ENCODE measurements around the gene TMEM42. TPM values are rescaled to one million over a fixed set of nuclear protein-coding genes. Genes with fewer than 3 reads are reported as not detected.
"Not testable (repeated sequence)": the region's sequence is repeated elsewhere in the genome, so short reads cannot be mapped to it uniquely, and the experiment has no call there.

Gene TMEM42
- total RNA-seq = 10 to 100 TPM; 12.2 to 48.6 (median 27.9) TPM

- peak; percentile 87 to 88 for DNase-seq
- intact Hi-C loops (cut with DNase I) = no loop called here
- Histone ChIP-seq H3K27me3 (no peaks in the 10 kb centered on the region), H3K9me3 (no peaks in the 10 kb centered on the region), H3K36me3 (no peaks in the 10 kb centered on the region), H3K4me1 (peaks cover 6 to 7% of the 10 kb centered on the region in 2 donors), H3K27ac (peak within 1 kb of the TSS; percentile 17 to 87 (median 75)), H3K4me3 (replicated peaks in 1 of 3) (peak within 1 kb of the TSS in 2 of 3 donors; percentile 51 to 63)
- TF ChIP-seq POLR2A (IDR thresholded peaks at IDR 0.05) (peak; percentile 44 to 92), CTCF (IDR thresholded peaks at IDR 0.05) (peak in 1 of 6 experiments; percentile 8)
- 8 to 65% methylated on average over 2 to 25 of the region's 91 CpGs for WGBS, 2 donors
These were observed at the start of gene TMEM42 for GRCh38 chr3:44861412-44862225. Gene TMEM42 (plus strand): TSS chr3:44861912. CDS start chr3:44861925, 13 bp downstream.

- H3K4me3 ChIP-seq (replicated peaks in 1 of 3) = no peak overlapping the region
- intact Hi-C loops (cut with DNase I) = no loop called here
- WGBS, 2 donors = 96% methylated on average over 6 of the region's 6 CpGs
These were observed 47.0 kb upstream of the TMEM42 start for GRCh38 chr3:44814751-44815150.

GRCh38 chr3:44816334-44816733 is 45.4 kb upstream of the TMEM42 start:
- H3K4me3 ChIP-seq (replicated peaks in 1 of 3); H3K27me3 ChIP-seq; H3K9me3 ChIP-seq; DNase-seq; H3K36me3 ChIP-seq; H3K27ac ChIP-seq; H3K4me1 ChIP-seq; intact Hi-C loops (cut with DNase I): not testable (repeated sequence)
- 97 to 100% methylated on average over 2 of the region's 2 CpGs for WGBS, 2 donors

More at GRCh38 chr3:44814751-44815150, 47.0 kb upstream of the TMEM42 start:
- Histone ChIP-seq H3K9me3 (no peaks in the 10 kb centered on the region), H3K36me3 (no peaks in the 10 kb centered on the region), H3K27me3 (no peaks in the 10 kb centered on the region), H3K27ac (no peak overlapping the region), H3K4me1 (no peaks in the 10 kb centered on the region)
- TF ChIP-seq POLR2A (IDR thresholded peaks at IDR 0.05) (no peak), CTCF (IDR thresholded peaks at IDR 0.05) (no peak)
- DNase-seq = no peak

DNA sequence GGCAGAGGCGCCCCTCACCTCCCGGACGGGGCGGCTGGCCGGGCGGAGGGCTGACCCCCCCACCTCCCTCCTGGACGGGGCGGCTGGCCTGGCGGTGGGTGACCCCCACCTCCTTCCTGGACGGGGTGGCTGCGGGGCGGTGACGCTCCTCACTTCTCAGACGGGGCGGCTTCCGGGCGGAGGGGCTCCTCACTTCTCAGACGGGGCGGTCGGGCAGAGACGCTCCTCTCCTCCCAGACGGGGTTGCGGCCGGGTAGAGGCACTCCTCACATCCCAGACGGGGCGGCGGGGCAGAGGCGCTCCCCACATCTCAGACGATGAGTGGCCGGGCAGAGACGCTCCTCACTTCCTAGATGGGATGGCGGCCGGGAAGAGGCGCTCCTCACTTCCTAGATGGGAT is 40.5 kb upstream of the TMEM42 start:
- H3K4me3 ChIP-seq (replicated peaks in 1 of 3); H3K27me3 ChIP-seq; H3K4me1 ChIP-seq; H3K36me3 ChIP-seq; H3K27ac ChIP-seq; H3K9me3 ChIP-seq; intact Hi-C loops (cut with DNase I); DNase-seq: not testable (repeated sequence)
- 96 to 97% methylated on average over 13 to 25 of the region's 34 CpGs for WGBS, 2 donors

DNA sequence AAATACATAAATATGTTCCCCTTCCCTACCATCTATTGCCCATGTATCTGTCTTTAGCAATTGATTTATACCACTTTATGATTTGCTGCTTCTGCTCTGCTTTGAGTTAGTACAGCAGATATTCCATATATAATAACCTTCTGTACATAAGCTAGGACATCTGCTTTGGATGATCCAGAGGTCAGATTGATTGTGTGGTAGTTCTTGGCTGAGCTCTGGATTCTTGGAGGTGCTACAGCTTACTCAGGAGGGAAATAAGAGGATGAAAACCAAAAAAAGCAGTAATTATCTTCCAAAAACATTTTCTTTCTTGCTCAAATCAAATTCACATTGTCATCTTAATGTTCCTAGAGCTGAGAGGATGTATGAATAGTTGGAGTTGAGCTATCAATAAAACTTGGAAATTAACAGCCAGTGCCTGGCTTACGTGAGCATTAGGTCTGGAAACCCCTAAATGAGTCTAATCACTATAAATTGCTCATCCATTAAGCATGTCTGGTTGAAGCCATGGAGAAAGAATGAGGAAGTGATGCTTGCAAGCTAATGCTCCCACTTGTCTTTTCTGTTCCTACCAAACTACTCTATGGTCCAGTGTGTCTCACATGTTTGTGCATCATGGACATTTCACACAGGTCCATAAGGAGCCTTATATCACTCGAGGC is 36.3 kb upstream of the TMEM42 start:
- H3K27ac ChIP-seq = no peak overlapping the region
- no peaks in the 10 kb centered on the region for H3K4me1 ChIP-seq
- H3K9me3 ChIP-seq = no peaks in the 10 kb centered on the region
- TF ChIP-seq POLR2A (IDR thresholded peaks at IDR 0.05) = no peak
- intact Hi-C loops (cut with DNase I) = no loop called here
- H3K4me3 ChIP-seq (replicated peaks in 1 of 3) = no peak overlapping the region
- H3K27me3 ChIP-seq = no peaks in the 10 kb centered on the region
- DNase-seq = no peak
- WGBS, 2 donors = 93 to 96% methylated on average over 2 of the region's 2 CpGs
- no peaks in the 10 kb centered on the region for H3K36me3 ChIP-seq

- Histone ChIP-seq H3K9me3 (no peaks in the 10 kb centered on the region), H3K27ac (no peak overlapping the region), H3K36me3 (no peaks in the 10 kb centered on the region), H3K4me3 (replicated peaks in 1 of 3) (no peak overlapping the region), H3K4me1 (no peaks in the 10 kb centered on the region), H3K27me3 (no peaks in the 10 kb centered on the region)
- TF ChIP-seq CTCF (IDR thresholded peaks at IDR 0.05) (no peak), POLR2A (IDR thresholded peaks at IDR 0.05) (no peak)
- WGBS, 2 donors = 90 to 94% methylated on average over 3 of the region's 3 CpGs
- no peak for DNase-seq
- intact Hi-C loops (cut with DNase I) = no loop called here
These were observed 34.5 kb upstream of the TMEM42 start for GRCh38 chr3:44827196-44827595.
